Nucleus accumbens (tissue), 56 donors: Measurements from ENCODE around the gene ADAMTS14.

Experiments used
- DNase-seq, 56 donors: peaks; one replicate each; lab custom pipeline; 2025; lab: John Stamatoyannopoulos, UW

ADAMTS14 gene

DNA sequence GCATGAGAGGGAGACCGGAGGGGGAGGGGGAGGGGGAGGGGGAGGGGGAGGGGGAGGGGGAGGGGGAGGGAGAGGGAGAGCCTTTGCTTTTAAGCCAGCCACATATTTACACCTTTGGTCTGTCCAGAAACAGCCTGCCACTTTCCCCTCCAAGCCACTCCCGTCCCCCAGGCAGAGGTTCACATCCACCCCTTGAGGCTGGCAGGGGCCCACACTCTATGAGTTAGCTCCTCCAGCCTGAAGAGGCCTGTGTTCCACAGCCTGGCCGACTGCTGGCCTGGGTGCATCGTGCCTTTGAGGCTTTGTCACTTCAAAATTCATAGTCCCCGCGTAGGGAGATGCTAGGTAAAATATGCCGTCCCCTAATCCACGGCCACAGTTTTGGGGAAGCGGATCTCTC is 16.5 kb downstream of the ADAMTS14 start:
- DNase-seq: no peak

DNA sequence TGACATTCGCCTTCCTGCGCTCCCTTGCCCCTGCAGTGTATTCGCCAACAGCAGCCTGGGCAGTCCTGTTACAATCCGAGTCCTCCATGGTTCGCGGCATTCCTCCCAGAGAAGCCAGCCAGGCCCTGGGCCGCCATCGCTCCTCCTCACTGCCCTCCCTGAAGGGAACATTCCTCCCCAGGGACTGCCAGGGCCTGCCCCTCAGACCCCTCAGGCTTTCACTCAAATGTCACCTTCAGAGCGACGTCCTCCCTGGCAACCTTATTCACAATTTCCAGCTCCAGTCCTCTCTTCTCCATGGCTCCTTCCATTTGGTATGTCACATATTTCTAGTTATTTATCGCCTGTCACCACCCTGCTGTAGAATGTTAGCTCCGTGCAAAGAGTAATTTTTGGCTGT is 17.4 kb downstream of the ADAMTS14 start:
- DNase-seq: no peak

DNA sequence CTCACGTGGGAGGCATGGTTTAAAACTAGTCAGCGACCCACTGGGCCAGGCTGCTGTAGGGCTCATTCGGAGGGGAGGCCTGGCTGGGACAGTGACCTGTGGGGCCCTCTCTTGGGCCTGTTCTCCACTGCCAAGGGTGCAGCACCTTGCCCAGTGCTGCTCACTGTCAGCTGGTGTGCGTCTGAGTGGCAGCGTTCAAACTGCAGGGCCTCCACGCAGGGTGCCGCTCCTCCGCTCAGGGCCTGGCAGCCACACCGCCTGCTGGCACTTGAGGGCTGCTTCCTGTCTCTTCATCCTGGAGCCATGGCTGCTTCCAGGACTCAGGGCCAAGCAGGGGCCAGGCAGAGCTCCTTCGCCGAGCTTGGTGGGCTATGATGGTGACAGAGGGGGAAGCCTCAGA is 18.3 kb downstream of the ADAMTS14 start:
- DNase-seq: no peak

DNA sequence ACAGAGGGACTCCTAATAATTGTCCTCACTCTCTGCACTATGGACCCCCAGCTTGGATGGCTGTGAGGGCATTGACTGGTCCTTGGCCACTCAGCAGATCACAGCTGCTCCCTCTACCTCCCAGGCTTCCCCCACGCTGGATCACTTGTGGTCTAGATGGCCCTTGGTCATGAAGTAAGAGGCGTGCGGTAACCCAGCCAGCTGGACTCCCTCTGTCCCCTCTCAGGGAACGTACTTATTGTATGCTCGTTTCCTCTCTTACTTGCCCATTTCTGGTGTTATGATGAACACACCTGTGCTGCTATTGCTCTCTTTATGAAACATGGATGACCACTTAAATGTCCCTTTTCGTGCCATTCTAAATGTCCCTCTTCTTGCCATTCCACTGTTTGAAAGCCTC is 19.3 kb downstream of the ADAMTS14 start:
- DNase-seq: no peak

DNA sequence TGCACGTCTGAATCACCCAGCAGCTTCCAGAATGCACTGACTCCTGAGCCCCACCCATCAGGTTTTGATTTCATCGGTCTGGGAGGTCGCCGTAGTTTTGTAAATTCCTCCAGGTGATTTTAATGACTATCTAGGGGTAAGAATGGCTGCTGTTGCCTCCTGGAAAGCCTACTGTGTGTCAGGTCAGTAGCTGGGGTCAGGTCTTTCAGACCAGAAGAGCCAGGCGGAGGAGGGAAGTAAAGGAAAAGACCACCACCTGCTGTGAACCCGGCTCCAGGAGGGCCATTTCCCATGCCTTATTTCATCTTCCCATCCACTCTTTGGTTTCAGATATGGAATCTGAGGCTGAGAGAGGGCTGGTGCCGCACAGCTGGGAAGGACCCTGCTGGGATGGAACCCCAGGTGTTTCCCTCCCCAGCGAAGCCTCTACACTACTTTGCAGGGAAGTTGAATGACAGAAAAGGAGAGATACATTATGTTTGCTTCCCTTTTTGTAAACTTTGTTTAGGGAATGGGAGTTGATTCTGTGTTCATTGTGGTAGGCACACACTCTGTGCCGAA is 19.8 kb downstream of the ADAMTS14 start:
- DNase-seq: no peak

DNA sequence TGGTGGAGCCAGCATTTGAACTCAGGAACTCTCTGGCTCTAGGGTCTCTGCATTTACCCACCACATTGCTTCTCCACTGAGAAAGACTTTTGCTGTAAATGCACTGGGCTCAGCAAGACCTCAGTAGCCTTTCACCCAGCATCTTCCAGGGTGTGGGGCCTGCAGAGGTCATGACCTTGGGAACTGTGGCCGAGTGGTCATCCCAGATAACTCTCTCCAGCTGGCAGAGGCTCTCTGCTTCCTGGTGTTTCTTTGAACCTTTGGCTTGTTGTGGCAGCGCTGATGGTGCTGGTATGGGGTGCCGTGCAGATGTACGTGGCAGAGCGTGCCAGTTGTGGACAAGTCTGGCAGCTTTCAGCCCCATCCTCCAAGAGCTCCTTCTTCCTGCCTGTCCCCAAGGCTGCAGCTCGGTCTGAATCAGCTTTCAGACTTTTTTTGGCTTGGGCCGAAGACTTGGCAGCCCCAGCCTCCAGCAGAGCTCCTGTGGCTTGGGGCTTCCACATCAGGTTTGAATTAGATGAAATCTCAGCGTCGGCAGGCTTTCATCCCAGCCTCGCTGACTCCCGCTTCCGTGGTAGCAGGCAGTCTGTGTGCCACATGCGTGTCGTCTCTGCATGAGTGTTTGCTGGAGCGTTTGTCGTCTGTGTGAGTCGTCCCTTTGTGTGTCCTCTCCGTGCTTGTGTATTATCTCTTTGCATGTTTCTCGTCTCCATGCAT is 21.5 kb downstream of the ADAMTS14 start:
- DNase-seq: peak in 7 of 56 donors; percentile 10 to 23 (median 15)

DNA sequence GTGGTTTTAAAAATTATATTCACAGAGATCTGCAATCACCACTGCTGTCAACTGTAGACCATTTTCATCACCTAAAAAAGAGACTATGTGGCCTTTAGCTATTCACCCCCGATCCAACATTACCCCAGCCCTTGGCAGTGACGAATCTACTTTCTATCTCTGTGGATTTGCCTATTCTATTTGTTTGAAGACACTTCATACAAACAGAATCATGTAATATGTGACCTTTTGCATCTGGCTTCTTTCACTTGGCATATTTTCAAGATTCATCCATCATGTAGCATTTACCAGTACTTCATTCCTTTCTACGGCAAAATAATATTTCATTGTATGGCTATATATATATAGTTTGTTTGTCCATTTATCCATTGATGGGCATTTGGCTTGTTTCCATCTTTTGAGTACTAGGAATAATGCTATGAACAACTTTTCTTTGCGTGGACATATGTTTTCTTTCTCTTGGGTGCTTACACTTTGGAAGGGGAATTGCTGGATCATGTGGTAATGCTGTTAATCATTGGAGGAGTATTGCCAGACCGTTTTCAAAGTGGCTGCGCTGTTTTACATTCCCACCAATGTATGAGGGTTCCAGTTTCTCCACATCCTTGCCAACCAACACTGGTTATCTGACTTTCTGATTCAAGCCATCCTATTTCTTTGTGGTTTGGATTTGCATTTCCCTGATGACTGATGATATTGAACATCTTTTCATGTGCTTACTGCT is 22.3 kb downstream of the ADAMTS14 start:
- DNase-seq: no peak

DNA sequence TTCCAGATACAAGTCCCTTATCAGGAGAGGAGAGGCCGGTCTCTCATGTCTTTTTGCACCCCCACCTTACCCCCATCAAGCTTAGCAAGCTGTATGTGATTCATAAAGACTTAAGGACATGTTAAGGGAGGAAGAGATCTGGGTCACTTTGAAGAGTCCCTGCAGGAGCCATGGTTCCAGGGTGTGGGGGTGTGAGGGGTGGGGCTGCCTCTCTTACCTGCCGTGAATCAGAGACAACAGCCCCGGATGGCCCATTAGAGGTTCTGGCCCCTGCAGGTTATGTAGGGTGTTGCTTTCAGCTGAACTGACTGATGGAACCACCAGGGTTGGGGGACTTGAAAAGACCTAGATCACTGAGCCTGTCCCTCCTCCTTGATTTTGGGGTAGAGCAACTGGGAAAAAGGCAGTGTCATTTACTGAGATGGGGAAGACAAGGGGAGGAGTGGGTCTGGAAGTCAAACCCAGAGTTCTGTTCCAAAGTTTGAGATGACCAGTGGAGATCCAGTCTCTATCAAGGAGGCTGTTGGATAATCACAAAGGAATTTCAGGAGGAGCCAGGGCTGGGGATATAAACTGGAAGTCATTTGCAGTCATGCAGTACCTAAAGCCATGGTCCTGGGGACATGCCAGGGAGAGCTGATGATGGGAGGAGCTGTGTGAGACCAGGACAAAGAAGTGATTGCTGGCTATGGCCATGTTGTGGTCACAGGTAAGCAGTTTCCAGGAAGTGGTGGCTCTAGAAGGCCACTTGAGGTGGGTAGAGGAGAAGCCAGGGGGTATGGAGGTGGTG is 23.1 kb downstream of the ADAMTS14 start:
- DNase-seq: no peak

DNA sequence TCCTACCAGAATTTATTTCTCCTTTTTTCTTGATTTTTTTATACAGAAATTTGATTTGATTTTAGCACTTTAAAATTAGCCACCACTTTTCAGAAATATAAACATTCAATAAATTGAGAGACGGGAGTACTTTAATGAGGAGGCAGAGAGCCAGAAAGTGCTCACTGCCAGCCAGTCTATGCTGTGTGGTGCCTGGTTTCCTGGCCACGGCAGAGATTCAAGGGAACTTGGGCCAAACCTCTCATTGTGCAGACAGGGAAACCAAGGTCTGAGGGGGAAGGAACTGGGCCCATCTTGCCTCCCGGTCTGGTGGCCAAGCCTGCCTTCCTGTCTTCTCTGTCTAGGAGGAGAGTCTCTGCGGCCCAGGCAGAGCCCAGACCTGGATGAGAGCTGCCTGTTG is 25.9 kb downstream of the ADAMTS14 start:
- no peak for DNase-seq

DNA sequence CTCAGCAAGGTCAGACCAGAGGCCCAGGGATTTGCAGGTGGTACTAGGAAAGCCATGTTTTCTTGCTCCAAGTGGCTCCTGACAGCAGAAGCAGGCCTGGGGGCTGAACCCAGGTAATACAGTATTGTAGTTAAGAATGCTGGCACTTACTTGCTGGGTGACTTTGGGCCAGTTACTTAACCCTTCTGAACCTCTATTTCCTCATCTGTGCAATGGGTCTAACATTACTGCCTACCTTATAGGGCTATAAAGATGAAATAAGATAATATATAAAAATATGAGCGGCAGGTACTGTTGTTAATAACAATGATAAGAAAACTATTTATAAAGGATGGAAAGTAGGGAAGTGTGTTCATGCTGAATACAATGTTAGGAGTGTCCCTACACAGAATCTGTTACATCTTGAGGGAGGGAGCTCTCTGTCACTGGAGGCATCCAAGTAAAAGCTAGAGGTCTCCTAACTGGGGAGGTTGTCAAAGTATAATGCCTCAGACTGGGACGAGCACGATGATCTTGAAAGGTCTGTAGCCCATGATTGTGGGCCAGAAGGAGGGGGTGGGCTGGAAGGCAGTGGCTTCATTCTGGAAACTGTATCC is 26.9 kb downstream of the ADAMTS14 start:
- no peak for DNase-seq

DNA sequence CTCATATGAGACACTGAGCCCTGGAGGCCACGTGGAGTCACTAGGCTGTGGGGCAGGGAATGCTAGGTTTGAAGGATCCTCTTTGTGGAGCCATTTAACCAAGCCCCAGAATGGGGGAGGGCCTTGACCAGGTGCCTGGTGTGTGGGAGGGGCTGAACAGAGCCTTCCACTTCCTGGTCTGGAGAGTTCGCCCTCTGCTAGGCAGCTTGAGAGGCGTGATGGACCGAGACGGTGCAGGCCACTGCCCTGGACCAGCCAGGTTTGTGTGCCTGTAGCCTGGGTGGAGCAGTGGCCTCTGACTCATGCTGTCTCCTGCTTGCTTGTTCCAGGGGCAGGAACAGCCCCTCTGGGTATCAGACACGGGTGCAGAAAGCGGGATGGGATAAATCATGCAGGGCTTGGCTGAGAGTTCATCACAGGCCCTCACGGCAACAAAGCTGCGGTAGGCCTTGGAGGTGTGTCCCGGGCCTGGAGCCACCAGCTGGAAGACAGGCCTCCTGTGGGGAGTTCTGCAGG is 27.4 kb downstream of the ADAMTS14 start:
- no peak for DNase-seq

DNA sequence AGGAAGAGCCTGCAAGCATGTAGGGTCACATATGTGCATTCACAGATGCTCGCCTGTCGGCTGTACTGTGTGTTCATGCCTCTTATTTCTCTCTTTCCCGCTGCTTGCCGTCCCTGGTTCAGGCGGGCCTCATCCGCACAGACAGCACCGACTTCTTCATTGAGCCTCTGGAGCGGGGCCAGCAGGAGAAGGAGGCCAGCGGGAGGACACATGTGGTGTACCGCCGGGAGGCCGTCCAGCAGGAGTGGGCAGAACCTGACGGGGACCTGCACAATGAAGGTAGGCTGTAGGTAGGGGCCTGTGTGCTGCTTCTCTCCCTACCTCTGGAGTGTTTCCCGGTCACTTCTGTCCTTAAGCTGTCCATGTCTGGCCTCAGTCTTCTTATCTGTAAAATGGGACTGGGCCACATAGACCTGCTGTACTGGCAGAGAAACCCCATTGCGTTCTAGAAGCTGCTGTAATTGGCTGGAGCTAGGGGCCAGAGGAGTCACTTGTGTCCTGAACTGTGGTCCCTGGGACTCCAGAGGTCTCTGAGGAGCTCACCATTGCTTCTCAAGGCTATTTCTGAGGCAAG is 30.0 kb downstream of the ADAMTS14 start:
- DNase-seq: no peak

DNA sequence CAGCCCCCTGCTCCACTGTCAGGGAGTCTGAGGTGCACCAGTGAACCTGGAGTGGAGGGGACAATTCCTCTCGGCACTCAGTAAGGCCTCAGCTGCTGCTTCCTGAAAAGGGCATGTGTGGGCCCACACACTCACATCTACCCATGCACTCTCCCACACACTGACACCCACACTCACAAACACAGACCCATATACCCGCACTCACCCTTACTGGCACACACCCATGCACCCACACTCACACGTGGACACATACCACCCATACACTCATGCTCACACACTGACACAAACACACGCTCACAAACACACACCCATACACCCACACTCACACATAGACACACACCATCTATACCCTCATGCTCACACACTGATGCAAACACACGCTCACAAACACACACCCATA is 31.9 kb downstream of the ADAMTS14 start:
- no peak for DNase-seq

DNA sequence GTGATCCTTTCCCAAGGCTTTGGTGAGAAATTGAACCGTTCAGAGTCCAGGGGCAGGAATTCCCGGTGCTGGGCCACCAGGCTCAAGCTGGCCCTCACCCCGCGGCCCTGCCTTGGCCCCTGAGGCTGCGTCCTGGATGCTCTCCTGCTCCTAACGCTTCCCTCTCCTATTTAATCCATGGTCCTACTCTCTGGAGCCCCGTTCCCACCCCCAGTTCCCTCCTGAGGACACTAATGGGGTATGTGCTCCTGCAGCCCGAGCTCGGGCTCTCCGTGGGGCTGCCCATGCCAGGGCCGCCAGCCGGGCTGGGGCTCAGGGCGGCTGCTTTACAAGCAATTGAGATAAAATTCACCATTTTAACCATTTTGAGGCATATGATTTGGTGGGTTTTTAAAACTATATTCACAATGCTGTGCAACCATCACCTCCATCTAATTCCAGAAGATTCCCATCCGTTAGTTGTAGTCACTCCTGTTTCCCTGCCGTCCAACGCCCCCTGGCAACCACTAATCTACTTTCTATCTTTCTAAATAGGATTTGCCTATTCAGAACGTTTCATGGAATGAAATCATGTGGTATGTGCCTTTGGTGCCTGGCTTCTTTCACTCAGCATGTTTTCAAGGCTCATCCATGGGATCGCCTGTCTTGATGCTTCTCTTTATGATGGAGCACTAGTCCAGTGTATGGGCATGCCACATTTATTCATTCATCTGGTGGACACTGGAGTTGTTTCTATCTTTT is 33.0 kb downstream of the ADAMTS14 start:
- no peak for DNase-seq

DNA sequence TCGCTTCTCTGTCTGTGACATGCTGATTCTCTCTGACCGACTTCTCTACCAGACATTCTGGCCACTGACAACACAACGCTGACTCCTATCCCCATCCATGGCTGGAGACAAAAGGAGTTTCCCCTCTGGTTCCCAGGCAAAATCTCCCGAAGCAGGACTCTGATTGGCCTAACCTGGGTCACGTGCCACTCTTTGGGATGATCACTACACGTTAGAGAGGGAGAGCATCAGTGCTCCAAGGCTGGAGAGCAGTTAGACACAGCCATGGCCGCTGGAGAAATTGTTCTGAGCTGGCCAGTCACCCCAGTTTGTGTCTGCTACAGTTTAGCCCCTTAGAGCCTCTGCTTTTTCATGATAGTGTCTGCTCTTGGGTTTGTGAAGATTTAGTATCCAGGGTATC is 38.9 kb downstream of the ADAMTS14 start:
- no peak for DNase-seq

DNA sequence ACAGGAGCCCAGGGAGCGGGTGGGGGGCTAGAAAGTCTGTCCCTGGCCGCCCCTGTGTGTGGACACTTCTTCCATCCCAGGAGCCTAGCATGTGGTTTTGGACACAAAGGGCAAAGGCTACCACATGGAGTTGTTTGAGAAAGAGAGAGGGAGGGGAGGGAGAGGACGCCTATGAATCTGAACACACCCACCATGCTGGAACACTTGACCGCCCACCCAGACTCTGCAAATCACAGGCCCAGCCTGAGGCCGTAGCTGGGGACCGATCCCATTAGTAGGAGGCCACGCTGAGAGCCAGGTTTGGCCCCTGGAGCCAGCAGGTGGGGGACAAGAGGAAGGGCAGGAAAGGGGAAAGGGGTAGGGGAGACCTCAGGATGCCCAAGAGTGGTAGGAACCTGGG is 39.6 kb downstream of the ADAMTS14 start:
- DNase-seq: no peak

DNA sequence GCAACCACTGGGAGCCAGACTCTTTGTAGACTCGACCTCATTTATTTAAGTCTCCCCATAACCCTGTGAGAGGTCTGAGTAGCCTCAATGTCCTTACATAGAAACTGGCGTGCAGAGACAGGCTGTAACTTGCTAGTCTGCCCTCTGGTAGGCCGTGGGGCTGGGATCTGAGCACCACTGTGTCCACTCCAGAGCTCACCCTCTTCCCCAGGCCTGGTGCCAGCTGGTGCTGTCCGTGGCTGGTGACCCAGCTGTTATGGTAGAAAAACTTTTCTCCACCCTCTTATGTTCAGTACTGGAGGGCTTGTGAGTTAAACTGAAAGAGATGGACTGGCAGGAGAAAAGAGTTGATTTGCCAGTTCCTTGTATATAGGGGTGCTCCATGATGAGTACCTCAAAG is 41.9 kb downstream of the ADAMTS14 start:
- DNase-seq: peak in 35 of 56 donors; percentile 3 to 72 (median 26)

DNA sequence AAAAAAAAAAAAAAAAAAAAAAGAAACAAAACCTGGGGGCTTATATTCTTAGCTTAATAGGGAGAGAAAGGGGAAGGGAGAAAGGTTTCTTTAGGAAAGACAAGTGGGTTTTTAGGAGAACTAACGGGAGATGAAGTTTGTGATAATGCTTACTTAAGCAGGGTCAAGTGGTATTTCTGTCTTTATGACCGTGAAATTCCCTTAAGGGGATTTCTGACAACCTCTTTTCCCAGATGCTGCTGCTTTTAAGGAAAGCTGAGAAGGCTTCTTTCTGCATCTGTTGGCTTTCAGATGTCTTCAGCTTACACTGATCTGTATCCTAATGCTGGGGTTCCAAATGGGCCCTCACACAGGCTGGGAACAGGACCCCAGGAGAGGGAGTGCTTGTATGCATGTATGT is 42.6 kb downstream of the ADAMTS14 start:
- DNase-seq: no peak
